Effector CD4-positive, alpha-beta T cell (primary cell): Measurements from ENCODE around the gene CCDC182.

Experiments
- DNase-seq: peaks from one replicate; pipeline ENCODE4 v3.0.0-alpha.2; 2020

Gene CCDC182

DNA sequence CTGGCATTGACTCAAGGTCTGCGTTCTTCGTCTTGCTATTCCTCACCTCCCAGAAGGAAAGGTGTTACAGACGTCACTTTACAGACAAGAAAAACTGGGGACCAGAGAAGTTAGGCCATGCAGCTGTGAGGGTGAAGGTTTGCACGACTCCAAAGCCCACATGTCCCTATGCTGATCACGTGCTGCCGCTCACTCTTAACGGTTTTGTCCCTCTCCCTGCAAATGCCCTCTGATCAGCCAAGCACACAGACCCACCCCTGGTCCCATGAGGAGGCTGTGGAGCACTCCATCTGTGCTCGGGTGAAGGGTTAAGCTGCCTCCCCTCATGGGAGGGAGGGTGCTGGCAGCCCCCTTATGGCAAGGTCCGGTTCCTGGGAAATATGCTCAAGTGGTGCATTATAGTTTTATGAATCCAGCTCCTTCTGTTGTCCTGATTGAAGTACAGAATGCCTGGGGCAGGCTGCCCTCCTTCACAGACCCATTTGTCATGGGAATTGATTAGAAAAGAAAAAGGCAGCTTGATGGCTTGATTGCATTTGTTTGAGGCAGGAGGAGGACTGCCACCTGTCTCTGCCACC, 18.8 kb downstream of the CCDC182 start:
- no peak for DNase-seq

DNA sequence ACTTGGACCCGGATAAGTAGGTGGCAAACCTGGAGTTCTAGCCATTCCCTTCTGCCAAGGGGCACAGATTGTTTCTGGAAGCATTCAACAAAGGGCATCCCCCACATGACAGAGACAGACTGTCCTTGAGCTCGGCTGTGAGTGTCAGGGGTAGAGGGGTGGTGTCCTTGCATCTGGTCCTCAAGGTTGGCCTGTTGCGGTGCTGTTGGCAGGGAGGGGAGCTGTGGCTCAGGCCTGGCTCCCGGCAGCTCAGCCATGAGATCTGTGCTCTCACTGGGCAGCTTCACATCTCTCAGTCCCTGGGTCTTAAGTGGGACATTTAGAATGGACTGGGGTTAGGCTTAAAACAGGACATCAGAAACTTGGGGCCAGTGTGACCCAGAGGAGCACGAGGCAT, 20.4 kb downstream of the CCDC182 start:
- no peak for DNase-seq

DNA sequence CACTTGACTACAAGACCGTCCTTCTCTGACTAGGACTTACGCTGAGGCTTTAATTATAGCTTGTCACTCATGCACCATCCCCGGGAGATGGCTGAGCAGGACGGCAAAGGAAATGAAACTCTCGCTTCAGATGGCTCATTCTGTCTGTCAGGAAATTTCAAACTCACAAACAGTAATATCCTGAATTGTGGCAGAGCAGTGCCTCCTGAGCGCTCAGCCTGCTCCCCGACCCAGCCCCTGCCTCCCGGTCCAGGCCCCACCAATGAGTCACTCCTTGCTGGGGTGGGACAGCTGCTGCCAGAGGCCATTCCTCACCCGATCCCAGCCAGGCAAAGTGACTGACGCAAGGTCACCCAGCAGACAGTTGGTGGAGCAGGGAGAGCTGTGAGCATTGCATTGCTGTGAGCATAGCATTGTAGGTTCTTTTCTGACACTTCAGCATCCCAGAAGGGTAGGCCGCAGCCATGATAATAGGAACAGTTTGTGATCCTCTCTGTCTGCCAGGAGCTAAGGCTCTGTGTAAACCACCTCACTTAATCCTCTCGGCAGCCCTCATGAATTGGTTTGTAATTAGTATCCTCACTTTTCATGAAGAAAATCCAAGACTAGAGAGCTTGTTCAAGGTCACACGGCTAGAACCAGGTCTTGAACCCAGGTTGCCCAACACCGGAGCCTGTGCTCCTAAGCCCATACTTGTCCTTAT, 20.9 kb downstream of the CCDC182 start:
- no peak for DNase-seq

DNA sequence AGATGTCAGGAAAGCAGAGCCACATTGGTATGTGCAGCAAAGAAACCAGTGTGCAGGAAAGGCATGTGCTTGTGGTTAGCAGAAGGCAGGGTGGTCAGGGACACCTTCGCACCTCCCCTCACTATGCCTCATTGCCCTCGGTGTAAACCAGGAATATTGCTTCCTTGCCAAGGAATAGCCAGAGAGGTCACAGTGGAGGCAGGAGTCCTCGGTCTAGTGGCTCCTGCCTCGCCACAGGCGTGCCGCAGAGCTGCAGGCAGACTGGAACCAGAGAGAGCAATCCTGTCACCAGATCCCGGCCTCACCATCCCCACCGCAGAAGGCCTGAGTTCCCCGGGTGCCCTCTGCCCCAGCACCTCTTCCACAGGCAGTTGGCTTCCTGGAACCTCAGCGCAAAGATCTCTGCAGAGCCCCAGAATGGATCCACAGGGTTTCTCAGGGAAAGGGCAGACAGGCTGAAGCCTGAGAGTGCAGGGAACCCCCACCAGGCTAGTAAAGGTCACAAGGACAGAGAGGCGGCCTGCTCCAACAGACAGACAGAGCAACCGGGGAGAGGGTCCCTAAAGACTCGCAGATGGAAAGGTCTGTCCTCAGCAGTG, 21.6 kb downstream of the CCDC182 start:
- no peak for DNase-seq

DNA sequence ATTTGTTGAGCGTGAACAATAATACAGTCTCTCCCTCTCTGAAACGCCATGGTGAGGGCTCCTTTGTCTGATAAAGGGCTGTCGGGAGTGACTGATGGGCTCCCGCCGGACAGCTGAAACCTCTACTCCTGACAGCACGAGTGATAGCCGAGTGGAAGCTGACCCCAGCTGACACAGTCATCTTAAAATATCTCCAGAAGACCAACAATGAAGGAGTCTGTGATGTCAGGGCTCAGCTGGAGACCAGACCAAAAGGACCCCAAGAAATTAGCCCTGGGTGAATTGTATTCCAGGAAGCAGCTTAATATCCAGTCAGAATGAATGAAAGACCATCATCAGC, 22.4 kb downstream of the CCDC182 start:
- no peak for DNase-seq

DNA sequence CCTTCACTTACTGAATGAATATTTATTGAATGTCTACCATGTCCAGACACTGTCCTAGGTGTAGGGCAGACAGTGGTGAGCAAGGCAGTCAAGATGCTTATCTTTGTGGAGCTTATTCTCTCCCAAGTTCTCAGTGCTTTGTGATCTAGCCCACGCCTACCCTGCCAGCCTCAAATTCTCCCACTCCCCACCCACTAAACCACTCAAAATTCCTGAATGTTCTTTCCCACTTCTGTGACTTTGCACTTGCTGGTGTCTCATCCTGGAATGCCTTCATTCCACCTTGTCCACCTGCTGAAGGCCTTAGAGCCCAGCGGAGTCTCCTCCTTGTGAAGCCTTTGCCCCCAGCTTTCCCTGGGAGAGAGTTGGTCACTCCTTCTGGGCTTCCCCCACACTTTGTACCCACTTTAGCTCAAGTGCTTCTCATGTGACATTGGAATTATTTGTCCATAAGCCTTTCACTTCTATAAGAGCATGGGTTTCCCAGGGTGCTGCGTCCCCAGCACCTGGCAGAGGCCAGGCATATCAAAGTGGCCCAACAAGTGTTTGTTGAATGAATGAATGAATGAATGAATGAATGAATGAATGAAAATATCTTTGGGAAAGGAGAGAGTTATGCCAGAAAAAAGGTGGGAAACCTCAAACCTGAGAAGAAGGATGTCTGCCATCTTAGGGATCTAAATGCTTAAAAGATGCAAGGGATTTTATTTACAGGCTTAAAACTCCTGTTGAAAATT, 23.0 kb downstream of the CCDC182 start:
- DNase-seq: no peak

DNA sequence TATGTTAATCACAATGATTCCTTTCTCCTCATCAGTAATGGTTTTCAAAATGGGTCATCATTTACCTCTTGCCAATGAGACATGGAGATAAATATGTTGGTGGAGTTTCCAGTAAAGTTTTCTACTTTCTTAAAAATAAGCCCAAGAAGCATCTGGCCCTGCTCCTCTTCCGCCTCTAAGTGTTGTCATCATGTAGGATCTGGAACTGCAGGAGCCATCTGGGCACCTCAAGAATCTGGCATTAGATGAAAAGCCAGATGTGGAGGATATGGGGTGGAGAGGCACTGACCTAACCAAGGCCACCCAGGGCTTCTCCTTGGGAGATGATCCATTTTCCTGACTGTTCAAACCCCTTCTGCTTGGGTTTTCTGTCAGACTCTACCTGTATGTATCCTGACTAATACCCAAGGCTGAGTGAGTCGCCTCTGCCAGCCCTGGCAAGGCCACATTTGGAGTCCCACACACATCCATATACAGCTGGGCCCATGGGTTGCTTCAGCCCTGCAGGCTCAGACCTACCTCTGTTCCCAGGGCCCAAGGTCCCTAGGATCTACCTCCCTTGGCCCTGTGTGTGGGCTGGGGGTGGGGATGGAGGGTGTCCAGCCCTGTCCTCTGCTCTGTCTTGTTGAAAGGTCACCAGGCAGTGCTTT, 24.6 kb downstream of the CCDC182 start:
- DNase-seq: no peak

DNA sequence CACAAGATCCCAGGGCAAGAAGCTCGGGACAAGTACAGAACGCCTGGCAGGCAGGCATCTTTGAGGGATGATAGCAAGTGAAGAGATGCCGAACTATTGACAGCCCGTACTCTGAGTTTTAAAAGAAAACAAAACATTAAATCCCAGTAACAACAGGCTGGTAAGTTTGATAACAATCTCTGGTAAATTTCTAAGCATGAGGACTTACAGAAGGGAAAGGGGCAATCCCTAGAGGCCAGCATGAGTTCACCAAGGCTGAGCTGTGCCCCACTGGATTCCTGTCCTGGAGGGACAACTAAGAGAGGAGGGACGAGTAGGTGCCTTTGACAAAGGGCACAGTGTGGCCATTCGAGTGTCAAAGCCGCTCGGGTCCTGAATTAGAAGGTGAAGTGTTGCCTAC, 26.2 kb downstream of the CCDC182 start:
- DNase-seq: no peak

DNA sequence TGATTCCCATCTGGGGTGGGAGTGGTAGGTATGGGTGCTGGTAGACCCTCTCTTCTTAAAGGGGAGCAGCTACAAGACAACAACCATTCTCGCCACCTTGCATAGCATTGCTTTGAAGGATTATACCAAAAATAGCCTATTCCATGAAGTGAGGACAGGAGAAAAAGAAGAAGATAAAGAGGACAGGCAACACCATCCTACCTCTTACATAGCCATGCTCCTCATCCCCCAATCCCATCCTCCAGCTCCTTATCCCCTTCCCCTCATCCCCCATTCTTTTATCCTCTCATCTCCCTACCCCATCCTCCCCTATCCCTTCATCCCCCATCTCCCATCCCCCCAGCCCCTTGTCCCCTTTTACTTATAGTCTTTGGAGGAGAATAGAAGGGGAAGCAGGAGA, 29.1 kb downstream of the CCDC182 start:
- DNase-seq: no peak

DNA sequence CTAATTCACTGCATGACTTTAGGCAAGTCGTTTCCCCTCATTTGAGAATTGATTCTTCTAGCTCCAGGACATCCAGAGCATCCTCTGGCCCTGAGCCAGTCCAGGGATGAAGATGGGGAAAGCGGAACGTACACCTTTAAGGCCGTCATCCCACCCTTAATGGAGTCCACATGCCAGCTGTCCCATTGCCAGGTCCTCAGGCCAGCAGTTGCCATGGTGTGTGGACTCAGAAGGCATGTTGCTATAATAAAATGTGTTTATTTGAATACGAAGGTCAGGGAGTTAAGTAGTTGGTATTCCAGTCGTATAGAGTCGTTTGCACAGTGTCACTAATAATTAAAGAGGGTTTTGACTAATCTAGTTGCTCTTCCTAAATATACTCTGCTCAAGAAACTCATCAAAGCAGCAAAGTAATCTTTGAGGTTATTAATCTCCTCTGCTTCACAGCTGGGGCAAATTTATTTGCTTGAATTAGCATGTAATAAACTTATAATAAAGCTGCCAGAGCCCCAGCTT, 30.4 kb downstream of the CCDC182 start:
- DNase-seq: no peak

DNA sequence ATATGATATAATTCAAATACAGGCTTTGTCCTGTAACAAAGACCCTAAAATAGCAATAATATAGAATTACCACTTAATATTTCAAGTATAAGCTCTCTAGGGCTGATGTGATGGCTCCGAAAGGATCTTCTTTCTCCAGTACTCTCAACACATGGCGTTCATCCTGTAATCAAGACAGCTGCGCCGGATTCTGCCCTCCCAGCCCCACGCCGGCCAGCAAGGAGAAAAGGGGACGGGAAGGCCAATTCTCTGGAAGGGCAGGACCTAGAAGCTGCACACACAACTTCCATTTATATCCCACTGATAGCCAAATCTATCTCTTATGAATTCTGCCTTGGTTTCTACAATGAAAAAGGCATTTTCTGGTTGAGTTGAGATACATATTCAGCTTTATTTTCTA, 32.0 kb downstream of the CCDC182 start:
- DNase-seq: no peak

DNA sequence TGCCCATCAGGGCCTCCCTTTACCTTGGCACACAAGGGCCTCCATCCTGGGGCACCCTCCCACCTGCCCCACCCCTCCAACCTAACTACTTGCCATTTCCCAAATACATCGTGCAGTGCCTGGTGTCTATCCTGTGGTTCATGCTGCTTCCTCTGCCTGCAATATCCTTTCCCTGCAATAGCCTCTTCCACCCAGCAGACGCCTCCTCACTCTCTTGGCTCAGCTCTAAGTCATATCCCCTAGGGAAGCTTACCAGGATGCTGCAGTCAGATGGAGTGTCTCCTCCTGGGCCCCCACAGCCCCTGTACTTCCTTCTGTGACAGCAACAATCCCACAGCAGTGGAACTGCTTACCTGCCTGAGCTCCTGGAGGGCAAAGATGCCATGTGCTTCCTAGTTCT, 36.7 kb downstream of the CCDC182 start:
- DNase-seq: no peak

DNA sequence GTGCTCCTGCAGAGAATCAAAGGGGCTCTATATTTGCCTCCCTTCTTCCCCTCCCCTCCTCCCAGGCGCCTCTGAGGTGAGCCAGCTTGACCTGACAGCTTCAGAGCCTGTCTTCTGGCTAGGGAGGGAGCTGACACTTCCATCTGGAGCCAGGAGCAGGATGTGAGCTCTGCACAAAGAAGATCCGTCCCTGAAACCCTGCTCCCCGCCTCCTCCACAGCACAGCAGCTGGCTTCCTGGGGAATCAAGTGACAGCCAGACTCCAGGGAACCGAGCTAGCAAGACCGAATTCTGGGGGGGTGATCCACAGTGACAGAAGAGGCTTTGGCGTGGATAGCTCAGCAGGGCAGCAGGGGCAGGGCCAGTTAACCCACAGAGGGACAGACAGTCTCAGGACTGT, 37.2 kb downstream of the CCDC182 start:
- DNase-seq: no peak

DNA sequence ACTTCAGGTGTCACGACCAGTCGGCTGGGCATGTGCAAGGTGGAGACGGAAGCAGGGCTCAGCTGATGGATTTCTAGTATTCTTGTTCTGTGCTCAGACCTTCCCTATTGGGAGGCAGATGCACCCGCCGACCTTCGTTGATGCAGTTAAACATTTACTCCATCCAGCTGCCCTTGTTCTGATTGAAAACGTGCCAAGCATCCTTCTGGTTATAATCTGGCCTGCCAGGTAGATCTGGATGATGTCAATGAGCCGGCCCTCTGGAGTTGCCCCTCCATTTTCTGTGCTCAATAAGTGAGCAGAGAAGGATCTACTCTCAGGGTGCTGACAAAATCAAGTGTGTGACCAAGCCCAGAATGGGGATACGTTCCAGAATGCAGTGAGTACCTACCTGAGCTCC, 38.3 kb downstream of the CCDC182 start:
- no peak for DNase-seq

DNA sequence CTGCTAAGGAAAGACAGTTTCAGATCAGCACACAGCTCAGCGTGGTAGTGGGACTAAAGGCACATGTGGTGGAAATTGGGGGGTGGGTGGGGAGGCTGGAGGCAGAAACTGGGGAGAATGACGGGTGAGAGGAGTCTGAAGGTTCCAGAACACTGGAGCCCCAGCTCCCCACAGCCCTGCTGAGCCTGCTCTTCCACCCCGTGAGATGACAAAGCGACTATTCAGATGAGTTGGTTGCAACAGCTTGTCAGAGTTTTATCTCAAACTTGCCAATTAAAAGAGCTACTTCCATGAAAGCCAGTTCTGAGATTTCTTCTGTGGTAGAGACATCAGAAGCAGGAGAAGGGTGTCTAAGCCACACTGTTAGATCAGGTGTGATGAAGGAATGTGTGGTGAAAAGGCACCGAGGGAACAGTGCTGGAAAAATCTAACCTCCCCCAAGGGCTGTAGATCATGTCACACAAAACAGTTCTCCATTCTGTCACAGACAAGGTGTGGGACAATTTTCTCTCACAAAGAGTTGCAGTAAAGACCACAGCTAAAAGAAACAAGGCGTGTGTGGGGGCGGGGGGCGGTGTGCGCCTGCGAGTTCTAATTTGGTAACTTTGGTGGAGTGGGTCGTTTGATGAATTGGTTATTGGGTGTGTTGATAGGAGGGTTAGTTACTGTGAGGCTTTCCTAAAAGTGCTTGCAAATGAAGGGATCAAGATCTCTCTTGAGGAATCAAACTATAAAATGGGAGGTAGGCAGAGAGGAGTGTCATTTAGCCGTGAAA, 39.0 kb downstream of the CCDC182 start:
- no peak for DNase-seq

DNA sequence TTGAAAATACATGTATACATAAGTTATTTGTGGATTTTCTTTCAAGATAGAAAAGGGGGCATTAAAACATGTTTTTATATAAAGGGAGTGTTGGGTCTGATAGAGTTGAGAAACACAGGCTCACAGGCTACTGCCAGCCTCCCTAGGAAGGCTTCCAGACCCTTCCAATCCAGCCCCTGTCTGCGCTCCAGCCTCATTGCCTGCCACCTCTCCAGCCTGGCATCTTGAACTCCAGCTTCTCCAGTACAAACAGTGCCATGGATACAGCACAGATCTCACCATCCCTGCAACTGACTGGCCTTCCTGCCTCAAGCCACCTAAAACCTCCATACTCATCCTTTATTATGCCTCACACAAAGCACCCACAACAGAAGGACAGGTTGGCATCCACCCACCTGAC, 40.7 kb downstream of the CCDC182 start:
- no peak for DNase-seq

DNA sequence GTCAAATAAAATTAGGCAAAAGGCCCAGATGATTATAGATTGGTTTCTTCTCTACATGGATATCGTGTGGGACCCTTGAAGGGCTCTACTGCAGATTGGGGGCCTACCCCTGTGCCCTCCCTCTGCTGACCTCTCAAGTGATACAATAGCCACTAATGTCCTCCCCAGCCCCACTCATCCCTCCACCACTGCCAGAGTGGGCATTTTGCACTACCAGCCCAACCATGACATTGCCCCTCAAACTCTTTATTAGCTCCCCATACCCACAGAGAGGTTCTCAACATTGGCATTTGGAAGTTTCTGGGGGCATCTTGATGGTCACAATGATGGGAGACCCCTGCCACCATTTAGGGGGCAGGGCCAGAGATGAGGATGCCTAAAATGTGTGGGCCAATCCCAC, 41.8 kb downstream of the CCDC182 start:
- DNase-seq: no peak

DNA sequence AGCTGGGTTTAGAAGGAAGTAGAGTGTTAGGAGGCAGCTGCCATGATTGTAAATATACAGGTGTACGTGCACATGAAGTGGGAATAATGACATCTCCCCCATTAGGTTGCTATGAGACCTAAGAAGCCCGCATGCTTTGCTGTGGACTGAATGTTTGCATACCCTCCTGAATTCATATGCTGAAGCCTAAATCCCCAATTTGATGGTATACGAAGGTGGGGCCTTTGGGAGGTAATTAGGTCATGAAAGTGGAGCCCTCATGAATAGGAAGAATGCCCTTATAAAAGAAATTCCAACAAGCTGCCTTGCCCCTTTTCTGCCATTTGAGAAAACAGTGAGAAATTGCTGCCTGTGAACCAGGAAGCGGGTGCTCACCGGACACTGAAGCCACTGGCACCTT, 44.0 kb downstream of the CCDC182 start:
- DNase-seq: no peak

DNA sequence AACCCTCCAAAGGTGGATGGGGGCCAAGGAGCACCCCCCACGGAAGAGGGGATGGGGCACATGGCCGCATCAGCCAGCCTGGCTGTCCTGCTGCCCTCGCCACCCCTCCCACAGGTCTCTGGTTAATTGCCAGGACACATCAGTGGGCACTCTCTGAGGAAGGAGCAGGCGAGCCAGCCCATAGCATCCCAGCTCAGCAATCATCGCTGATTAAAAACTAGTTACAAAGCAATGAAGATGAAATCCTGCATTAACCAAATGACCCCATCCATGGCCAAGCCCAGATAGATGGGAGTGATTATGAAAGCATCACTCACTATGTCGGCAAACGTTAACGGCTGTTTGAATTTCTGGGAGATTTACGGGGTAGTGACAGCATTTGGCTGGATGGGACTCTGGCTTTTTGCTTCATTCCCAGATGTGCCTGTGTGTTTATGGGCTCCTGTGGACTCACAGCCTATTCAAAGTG, 45.3 kb downstream of the CCDC182 start:
- no peak for DNase-seq

DNA sequence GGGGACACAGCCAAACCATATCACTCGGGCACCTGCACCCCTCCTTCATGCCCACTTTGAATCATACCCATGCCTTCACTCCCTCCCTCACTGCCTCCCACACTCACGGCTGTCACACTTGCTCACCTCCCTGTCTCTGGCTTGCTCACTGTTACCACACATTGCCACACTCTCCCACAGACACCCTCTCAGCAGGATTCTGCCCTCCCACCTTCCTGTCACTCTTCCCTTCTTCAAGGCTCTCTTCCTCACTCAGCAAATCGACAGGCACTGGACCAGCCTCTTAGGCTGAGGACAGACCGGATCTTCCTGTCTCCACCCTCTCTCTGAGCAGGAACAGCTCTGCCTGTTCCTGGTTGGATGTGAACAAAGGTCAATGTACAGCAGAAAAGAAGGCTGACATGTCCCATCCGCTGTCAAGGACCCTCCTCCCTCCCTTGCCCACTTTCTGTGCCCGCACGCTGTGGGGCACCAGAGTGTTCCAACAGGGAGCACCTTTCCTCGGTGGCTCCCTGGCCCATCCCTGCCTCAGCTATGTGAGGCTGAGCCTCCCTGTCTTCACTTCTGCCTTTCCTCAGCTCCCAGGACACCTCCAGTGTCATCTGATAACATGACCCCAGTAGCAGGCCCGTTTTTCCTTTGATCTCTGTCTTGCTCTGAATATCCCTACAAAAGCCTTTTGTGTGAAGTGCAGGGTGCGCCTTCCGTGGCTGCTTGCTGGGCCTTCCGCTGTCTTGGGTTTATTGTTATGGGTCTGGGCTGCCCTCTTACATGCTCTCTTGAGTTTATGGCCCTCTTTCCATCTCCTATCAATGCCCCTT, 47.0 kb downstream of the CCDC182 start:
- no peak for DNase-seq

DNA sequence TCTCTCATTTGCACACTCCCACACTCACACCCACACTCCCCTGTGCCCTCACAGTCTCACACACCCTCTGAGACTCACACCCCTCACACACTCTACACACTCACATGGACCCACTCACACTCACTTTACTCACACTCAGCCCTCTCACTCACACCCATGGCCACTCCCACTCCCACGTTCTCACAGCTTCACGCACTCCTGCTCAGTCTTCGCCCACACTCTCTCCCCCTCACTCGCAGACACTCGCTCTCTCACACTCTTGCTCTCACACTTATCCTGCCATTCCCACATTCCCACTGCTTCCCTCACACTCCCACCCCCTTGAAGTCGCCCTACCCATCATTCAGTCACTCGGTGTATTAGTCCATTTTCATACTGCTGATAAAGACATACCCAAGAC, 47.9 kb downstream of the CCDC182 start:
- no peak for DNase-seq

DNA sequence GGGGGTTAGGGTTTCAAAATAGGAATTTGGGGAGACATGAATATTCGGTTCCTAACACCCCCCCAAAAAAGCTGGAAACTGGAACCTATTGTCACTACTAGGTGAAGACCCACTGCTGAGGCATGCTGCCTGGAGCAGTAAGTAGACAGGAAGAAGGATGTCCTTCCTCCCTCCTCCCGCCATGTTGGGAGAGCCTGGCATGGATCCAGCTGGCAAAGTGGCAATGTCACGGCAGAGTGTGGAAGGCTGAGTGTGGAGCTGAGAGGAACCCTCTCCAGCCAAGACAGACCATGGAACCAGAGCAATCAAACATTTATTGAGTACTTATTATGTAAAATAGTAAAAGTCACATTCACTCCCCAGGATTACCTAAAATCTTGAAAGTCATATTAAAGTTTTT, 49.0 kb downstream of the CCDC182 start:
- no peak for DNase-seq
